GM19324 (cell line): ENCODE data around the gene GIT1.
"Not testable (repeated sequence)": the region's sequence is repeated elsewhere in the genome, so short reads cannot be mapped to it uniquely, and the experiment has no call there.

Experiments
- ATAC-seq: cut with Tn5 transposase; IDR thresholded peaks from one replicate; pipeline ENCODE4 v1.9.1; 2021; ENCODE audit warnings: mild to moderate bottlenecking, moderate library complexity; ENCODE audit not compliant: unreplicated experiment, low FRiP score

GIT1 gene

DNA sequence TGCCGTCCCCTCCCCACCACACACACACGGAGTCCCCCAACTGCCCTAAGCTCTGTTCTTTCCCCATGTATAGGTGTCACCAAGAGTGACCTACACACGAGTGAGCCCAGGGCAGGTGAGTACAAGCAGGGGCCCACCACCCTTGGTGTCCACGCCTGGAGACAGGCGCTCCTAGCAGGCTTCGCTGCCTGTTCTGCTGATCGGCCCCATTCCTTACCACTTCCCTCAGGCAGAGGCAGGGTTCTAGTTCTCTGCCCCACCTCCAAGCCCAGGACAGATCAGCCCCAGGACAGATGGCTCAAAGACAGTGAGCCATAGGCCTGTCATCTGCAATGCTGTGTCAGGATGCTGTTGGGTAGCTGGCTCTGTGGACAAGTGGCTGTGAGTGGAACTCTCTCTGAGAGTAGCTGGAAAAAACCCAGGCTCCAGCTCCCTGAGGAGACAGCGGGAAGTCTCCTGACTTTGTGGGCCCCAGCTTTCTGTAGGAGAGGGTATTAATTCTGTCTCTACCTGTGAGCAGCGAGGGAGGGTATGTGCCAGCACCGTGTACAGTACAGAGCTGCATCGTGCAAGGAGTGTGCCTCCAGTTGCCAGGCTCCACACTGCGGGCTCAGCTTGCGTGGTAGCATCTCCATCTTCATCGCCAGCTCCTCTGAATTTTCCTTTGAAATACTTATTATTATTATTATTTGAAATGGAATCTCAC lies 20.1 kb downstream of the GIT1 start:
- no peak for ATAC-seq

DNA sequence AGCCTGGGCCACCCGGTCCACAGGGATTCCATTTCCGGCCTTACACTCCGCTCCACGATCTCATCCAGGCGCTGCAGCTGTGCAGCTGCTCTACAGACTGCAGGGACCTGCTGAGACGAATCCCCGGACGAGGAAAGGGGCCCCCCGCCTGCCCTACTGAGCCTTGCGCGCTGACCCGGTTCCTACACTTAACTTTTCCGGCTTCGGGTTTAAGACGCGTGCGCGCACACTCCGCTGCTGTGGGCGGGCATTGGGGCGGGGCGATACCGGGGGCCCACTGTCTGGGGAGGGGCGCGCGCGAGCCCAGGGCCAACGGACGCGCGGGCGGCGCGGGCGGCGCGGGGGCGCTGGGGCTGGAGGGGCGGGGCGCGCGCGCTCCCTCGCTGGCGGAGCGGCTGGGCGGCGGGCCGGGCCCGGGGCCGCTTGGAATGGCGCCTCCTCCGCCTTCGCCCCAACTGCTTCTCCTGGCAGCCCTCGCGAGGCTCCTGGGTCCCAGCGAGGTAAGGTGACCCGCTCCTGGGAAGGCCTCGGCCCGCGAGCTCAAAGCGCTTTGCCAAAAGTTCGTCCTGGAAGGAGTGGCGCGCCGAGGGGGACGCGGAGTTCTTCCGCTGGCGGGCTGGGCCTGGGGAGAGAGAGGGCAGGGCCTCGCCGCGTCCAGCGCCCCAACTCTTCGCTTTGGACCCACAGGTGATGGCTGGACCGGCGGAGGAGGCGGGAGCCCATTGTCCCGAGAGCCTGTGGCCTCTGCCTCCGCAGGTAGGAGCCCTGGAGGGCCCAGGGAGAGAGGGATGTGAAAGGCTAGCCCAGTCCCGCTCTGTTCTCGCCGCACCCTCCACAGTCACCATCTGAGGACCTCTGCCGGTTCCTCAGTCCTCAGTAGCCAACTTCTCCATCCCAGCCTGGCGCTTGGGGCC lies 20.9 kb downstream of the GIT1 start, which contains the start of gene TP53I13:
TSS of gene TP53I13 (plus strand) at position 371 of the 914 bp plus-strand sequence. CDS start at position 429, 58 bp downstream.
- ATAC-seq: peak; percentile 42

DNA sequence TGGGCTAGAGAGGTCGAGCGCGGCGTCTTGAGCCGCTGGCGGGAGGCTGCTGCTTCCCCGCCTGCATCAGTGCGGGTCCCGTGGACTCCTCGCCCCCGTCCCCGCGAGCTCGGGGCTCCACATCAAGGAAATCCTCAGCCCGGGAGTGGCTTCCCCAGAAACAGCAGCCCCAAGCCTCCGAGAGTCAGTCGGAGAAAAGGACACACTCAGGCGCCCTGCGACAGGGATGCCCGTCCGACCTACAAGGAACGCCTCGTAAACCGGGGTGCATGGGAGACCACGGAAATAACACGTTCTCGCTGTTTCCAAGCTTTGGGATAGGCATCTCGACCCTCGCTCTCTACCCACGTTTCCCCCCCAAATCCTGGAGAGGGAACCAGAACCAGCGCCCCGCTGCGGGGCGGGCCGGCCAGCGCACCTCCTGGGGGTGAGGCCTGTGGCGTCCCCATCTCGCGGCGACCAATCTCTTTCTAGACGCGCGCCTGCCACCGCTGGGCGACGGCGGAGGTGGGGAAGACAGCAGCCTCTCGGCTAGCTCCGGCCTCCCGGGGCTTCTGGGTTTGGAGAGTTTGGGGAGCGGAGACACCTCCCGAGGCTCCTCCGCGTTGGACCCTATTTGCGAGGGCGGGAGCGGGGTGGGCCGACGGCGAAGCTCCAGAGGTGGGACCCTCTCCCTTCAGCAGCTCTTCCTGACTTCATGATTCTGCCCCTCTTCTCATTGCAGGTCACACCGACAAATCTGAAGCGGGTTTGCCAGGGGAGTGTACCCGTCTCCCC lies 21.7 kb downstream of the GIT1 start:
- ATAC-seq: peak; percentile 35

DNA sequence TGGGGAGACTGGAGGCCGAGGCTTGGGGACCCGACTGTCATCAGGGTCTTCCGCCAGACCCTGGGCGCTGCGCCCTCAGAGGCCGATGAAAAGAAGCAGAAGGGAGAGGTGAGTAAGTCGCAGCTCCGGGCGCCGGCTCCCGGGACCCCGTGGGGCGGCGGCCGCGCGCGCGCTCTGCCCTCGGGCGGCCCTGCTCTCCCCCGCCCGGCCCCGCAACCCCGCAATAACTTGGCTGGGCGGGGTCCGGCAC lies 22.2 kb downstream of the GIT1 start:
- peak; percentile 18 for ATAC-seq

- peak; percentile 40 for ATAC-seq
Observed at GRCh38 chr17:29566473-29567303, 22.8 kb downstream of the GIT1 start, which contains the start of gene ABHD15. TSS of gene ABHD15 (minus strand) at chr17:29567037. CDS start at chr17:29566966, 71 bp downstream.

DNA sequence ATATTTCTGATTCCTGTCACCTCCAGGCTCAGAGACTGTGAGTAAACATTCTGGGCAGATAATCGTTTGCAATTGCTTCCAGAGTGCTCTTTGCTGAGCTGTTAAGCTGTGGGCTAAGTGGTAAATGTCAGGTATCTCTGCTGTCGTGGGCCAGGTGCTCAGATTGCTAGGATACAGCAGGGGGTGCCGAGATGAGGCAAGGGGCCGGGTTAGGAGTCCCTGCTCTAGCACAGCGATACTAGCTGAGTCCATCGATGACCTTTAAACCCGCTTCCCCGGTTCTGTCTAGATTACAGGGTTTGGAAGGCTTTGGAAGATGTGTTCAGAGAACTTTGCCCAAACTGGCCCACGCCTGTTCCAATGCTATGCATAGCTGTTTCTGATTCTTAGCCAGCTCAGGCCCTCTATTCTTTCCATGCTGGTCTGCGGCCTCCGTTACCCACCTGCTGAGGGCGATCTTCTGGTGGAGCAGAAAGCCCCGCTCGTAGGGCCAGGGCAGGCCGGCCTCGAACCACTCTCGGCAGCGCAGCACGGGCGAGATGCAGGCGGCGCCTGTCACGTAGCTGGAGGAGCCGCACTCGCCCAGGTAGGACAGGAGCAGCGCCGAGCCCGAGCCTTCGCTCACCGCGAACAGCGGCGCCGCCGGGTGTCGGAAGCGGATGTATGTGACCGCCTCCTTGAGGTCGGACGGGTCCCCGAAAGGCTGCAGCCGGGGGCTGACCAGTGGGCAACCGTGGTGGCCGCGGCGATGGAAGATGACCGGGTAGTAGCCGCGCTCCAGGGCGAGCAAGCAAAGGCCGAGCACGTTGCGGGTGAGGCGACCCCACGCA lies 23.6 kb downstream of the GIT1 start:
- no peak for ATAC-seq

- no peak for ATAC-seq
Observed at GRCh38 chr17:29563816-29564215, 25.6 kb downstream of the GIT1 start.

DNA sequence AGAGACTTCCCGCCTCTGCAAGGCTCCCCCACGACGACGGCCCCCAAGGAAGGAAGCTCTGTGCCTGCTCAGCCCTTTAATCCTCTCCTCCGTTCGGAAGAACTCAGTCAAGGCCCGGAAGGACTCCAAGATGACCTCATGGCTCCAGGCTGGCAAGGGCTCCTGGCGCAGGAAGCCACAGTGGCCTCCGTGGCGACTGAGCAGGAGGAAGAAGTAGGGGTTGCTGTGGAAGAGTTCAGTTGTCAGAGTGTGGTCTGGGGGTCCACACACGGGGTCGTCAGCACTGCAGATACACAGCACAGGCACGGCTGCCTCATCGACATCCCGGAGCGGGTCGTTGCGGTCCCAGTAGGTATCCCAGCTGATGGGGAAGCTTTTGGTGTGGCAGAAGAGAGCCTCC lies 26.8 kb downstream of the GIT1 start:
- ATAC-seq: no peak

DNA sequence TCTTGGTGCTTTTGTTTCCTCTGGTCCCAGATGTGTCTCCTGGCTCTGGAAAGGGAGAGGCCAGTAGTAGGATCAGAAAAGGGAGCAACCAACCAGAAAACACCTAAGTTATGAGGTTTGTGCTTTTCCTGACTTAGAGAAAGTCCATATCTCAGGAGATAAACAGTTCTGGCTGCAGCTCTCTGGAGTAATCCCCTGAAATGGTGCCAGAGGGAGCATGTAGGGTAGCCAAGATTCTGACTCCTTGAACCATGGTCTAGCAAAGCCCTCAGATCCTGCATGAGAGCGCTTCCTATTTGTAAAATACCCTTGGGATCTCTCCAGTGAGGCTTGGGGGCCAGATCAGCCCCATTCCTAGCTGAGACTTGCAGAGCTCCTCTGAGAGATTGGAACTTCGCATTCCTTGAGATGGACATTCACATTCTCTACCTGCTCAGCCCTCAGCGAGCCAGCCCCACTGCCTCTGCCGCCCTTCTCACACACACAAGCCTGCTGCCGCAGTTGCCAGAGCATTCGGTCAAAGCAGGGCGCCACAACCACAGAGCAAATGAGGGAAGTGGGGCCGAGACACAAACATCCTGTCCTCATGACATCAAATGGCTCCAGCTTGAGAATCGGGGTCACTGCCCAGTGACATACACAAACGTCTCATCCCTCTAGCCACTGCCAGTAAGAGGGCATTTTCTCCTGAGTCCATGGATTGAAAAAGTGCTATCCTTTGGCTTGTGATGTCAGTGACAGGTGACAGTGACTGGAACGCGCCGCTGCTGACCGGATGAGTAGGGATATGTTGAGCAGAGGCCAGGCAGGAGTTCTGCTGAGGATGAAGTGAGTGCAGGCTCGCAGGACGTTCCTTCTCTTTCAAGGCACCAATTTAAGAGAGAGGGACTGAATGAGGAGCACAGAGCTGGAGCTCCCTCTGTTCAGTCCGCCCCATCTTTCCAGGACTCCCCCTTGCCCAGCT lies 27.6 kb downstream of the GIT1 start:
- no peak for ATAC-seq

DNA sequence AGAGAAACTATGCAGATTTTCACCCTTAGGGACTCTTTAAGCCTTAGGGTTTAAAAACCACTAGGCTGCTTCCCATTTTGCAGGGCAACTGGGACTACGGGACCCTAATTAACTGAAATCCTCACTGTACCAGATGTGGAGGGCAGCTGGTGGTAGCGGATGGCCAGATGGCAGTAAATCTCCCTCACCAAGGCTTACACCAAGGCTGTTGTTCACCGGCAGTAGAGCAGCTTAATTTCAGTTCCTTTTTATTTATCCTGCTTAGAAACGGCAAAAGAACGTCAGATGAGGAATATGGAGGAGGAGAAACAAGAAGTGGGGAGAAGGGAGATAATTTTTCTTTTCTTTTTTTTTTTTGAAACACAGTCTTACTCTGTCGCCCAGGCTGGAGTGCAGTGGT lies 29.1 kb downstream of the GIT1 start:
- ATAC-seq: no peak

- ATAC-seq: no peak
Observed at GRCh38 chr17:29559640-29560039, 29.8 kb downstream of the GIT1 start.

DNA sequence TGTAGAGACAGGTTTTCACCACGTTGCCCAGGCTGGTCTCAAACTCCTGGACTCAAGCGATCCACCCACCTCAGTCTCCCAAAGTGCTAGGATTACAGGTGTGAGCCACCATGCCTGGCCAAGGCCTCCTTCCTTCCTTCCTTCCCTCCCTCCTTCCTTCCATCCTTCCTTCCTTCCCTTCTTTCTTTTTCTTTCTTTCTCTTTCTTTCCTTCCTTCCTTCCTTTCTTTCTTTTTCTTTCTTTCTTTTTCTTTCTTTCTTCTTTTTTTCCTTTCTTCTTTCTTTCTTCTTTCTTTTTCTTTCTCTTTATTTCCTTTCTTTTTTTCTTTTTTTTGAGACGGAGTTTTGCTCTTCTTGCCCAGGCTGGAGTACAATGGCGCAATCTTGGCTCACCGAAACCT lies 31.3 kb downstream of the GIT1 start:
- not testable (repeated sequence) for ATAC-seq

DNA sequence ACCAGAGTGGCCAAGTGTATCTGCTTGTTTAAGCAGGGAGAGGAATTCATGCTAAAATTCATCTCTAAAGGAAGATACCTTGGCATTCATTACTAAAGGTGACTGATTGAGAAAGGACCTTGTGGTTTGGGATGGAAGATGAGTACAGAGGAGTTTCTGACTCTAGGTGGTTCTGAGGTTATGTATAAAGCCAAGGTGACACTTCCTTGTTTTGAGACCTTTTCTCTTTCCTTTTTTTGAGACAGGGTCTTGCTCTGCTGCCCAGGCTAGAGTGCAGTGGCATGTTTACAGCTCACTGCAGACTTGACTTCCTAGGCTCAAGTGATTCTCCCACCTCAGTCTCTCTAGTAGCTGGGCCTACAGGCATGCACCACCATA lies 31.7 kb downstream of the GIT1 start:
- ATAC-seq: no peak

DNA sequence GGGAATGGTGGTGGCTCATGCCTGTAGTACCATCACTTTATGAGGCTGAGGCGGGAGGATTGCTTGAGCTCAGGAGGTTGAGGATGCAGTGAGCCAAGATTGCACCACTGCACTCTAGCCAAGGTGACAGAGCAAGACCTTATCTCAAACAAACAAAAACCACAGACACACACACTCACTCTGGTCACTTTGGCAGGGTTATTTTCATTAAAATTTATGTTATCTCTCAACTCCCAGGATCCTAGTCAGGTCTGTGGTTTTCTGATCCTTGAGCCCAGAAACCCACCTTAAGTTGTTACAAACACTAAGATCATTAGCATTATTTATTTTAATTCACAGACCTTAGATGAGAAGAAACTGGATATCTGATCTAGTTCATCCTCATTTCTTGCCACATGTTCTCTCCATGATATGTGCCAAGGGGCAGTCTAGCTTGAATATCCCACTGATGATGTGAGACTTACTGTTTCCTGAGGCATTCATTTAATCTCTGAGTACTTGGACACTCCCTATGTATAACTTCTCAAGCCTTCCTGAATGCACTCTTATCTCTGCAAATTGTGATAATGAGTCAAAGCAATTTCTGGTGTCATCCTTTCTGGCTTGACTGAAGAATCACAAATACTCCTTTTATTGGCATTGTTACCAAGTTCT lies 32.2 kb downstream of the GIT1 start:
- no peak for ATAC-seq

- no peak for ATAC-seq
Observed at GRCh38 chr17:29555840-29556239, 33.6 kb downstream of the GIT1 start.

GRCh38 chr17:29549177-29549923 lies 40.1 kb downstream of the GIT1 start:
- ATAC-seq: no peak

DNA sequence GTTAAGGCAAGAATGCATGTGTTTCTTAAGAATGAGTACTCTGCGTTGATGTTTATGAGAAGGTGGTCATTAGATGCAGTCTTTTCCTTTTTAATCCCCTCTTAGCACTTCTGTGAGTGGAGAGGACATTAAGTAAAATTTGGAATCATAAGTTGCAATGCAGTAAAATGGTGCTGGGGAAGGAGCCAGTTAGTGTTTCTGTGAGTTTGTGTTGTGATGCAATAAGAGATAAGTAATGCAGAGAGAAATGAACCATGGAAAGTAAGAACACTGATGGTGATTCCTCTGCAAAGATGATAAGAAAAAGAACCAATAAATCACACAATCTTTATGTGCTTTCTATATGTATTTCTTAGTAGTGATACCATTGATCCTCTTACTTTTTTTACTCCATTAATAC lies 42.6 kb downstream of the GIT1 start:
- no peak for ATAC-seq
